ENCODE data around the gene MANEAL.

Gene MANEAL

DNA sequence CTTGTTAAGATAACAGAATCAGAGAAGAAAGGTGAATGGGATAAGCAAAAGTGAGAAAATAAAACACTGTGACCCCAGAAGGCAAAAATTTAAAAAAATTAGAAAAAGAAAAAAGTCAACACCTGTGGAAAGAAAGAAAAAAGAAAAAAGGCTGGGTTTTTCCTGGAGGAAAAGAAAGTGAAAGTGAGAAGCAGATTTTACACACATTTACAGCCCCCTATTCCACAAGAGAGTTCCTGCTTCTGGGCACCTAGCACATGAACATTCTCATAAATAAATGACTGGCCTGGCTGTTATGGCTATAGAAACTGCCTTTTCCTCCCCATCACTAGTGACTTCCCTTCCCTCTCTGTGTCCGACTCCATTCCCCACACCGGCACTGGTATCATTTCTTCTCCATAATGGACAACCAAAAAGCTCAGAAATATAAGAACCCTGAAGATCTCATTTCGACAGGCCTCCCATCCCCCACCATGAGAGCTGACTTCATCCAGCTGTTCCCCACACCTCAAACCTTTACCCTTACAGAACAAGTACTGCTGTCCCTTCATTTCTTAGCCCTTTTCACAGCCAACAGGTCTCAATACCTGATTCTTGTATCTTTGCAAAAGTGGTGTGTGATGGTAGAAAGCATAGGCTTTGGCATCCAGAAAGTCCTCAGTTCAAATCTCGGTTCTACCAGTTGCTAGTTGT lies 53.1 kb downstream of the MANEAL start (continued):
- TF ChIP-seq, protein P1, sequence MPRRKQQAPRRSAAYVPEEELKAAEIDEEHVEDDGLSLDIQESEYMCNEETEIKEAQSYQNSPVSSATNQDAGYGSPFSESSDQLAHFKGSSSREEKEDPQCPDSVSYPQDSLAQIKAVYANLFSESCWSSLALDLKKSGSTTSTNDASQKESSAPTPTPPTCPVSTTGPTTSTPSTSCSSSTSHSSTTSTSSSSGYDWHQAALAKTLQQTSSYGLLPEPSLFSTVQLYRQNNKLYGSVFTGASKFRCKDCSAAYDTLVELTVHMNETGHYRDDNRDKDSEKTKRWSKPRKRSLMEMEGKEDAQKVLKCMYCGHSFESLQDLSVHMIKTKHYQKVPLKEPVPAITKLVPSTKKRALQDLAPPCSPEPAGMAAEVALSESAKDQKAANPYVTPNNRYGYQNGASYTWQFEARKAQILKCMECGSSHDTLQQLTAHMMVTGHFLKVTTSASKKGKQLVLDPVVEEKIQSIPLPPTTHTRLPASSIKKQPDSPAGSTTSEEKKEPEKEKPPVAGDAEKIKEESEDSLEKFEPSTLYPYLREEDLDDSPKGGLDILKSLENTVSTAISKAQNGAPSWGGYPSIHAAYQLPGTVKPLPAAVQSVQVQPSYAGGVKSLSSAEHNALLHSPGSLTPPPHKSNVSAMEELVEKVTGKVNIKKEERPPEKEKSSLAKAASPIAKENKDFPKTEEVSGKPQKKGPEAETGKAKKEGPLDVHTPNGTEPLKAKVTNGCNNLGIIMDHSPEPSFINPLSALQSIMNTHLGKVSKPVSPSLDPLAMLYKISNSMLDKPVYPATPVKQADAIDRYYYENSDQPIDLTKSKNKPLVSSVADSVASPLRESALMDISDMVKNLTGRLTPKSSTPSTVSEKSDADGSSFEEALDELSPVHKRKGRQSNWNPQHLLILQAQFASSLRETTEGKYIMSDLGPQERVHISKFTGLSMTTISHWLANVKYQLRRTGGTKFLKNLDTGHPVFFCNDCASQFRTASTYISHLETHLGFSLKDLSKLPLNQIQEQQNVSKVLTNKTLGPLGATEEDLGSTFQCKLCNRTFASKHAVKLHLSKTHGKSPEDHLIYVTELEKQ (tag by site-specific recombination; IDR thresholded peaks at IDR 0.05; ENCODE audit: borderline replicate concordance): no peak

DNA sequence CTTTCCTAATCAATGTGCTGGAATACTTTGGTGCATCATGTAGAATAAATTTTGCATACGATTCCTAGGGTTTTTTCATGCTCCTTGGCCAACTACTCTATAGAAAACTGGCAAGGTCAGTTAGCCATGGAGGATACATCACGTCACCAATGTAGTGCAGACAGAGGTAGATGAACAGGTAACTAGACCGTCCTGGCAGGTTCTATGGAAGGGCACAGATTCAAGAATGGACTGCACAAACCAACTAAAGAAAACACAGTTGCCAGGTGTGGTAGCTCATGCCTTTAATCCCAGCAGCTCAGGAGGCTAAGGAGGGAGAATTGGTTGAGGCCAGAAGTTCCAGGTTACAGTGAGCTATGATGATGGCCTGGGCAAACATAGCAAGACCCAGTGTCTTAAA lies 55.8 kb downstream of the MANEAL start:
- ChIA-PET CTCF (interaction anchor here (2.7 kb wide), 1 partner anchor 10 kb away, joined by 16 read pairs; the partner anchor contains the start of gene MTF1), POLR2A (interaction anchor here (0.6 to 2.7 kb wide), 2 partner anchors 10 to 26 kb away, joined by 3 to 14 read pairs; partner anchors contain the start of gene MTF1)
- Histone ChIP-seq H3K4me1 (ENCODE audit: control insufficient read depth, insufficient read depth, low read length) (no peaks in the 10 kb centered on the region), H3K4me3 (ENCODE audit: low read depth, low read length) (no peak overlapping the region), H3K9me3 (ENCODE audit: control insufficient read depth, insufficient read depth, low read depth, low read length) (no peaks in the 10 kb centered on the region), H3K36me3 (ENCODE audit: control insufficient read depth in 2 of 2, insufficient read depth in 1 of 2, low read length in 2 of 2) (peaks cover 4 to 58% of the 10 kb centered on the region in 2 experiments; a peak in 2 of 3 replicates), H3K27ac (ENCODE audit: extremely low read depth, low read depth, low read length) (no peak overlapping the region)
- no peak for TF ChIP-seq ZBTB7A (tag by site-specific recombination; IDR thresholded peaks at IDR 0.05; ENCODE audit: low read depth)
- TF ChIP-seq, protein P2, sequence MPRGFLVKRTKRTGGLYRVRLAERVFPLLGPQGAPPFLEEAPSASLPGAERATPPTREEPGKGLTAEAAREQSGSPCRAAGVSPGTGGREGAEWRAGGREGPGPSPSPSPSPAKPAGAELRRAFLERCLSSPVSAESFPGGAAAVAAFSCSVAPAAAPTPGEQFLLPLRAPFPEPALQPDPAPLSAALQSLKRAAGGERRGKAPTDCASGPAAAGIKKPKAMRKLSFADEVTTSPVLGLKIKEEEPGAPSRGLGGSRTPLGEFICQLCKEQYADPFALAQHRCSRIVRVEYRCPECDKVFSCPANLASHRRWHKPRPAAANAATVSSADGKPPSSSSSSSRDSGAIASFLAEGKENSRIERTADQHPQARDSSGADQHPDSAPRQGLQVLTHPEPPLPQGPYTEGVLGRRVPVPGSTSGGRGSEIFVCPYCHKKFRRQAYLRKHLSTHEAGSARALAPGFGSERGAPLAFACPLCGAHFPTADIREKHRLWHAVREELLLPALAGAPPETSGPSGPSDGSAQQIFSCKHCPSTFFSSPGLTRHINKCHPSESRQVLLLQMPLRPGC (tag by site-specific recombination; IDR thresholded peaks at IDR 0.05): no peak
- TF ChIP-seq, protein P3, sequence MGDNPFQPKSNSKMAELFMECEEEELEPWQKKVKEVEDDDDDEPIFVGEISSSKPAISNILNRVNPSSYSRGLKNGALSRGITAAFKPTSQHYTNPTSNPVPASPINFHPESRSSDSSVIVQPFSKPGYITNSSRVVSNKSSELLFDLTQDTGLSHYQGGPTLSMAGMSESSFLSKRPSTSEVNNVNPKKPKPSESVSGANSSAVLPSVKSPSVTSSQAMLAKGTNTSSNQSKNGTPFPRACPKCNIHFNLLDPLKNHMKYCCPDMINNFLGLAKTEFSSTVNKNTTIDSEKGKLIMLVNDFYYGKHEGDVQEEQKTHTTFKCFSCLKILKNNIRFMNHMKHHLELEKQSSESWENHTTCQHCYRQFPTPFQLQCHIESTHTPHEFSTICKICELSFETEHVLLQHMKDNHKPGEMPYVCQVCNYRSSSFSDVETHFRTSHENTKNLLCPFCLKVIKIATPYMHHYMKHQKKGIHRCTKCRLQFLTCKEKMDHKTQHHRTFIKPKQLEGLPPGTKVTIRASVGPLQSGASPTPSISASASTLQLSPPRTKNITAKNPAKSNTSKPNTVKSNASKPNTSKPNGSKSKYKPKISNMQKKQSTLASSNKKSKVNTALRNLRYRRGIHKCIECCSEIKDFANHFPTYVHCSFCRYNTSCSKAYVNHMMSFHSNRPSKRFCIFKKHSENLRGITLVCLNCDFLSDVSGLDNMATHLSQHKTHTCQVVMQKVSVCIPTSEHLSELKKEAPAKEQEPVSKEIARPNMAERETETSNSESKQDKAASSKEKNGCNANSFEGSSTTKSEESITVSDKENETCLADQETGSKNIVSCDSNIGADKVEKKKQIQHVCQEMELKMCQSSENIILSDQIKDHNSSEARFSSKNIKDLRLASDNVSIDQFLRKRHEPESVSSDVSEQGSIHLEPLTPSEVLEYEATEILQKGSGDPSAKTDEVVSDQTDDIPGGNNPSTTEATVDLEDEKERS (tag by site-specific recombination; IDR thresholded peaks at IDR 0.05): no peak
- TF ChIP-seq, protein P4, sequence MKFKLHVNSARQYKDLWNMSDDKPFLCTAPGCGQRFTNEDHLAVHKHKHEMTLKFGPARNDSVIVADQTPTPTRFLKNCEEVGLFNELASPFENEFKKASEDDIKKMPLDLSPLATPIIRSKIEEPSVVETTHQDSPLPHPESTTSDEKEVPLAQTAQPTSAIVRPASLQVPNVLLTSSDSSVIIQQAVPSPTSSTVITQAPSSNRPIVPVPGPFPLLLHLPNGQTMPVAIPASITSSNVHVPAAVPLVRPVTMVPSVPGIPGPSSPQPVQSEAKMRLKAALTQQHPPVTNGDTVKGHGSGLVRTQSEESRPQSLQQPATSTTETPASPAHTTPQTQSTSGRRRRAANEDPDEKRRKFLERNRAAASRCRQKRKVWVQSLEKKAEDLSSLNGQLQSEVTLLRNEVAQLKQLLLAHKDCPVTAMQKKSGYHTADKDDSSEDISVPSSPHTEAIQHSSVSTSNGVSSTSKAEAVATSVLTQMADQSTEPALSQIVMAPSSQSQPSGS (tag by site-specific recombination; IDR thresholded peaks at IDR 0.05; ENCODE audit: low read depth): no peak
- TF ChIP-seq ZNF600 (tag by site-specific recombination; IDR thresholded peaks at IDR 0.05): no peak
- TF ChIP-seq, protein P5, sequence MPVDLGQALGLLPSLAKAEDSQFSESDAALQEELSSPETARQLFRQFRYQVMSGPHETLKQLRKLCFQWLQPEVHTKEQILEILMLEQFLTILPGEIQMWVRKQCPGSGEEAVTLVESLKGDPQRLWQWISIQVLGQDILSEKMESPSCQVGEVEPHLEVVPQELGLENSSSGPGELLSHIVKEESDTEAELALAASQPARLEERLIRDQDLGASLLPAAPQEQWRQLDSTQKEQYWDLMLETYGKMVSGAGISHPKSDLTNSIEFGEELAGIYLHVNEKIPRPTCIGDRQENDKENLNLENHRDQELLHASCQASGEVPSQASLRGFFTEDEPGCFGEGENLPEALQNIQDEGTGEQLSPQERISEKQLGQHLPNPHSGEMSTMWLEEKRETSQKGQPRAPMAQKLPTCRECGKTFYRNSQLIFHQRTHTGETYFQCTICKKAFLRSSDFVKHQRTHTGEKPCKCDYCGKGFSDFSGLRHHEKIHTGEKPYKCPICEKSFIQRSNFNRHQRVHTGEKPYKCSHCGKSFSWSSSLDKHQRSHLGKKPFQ (tag by site-specific recombination; IDR thresholded peaks at IDR 0.05): no peak
- TF ChIP-seq ZFP69B (tag by site-specific recombination; IDR thresholded peaks at IDR 0.05): no peak
- TF ChIP-seq, protein P6, sequence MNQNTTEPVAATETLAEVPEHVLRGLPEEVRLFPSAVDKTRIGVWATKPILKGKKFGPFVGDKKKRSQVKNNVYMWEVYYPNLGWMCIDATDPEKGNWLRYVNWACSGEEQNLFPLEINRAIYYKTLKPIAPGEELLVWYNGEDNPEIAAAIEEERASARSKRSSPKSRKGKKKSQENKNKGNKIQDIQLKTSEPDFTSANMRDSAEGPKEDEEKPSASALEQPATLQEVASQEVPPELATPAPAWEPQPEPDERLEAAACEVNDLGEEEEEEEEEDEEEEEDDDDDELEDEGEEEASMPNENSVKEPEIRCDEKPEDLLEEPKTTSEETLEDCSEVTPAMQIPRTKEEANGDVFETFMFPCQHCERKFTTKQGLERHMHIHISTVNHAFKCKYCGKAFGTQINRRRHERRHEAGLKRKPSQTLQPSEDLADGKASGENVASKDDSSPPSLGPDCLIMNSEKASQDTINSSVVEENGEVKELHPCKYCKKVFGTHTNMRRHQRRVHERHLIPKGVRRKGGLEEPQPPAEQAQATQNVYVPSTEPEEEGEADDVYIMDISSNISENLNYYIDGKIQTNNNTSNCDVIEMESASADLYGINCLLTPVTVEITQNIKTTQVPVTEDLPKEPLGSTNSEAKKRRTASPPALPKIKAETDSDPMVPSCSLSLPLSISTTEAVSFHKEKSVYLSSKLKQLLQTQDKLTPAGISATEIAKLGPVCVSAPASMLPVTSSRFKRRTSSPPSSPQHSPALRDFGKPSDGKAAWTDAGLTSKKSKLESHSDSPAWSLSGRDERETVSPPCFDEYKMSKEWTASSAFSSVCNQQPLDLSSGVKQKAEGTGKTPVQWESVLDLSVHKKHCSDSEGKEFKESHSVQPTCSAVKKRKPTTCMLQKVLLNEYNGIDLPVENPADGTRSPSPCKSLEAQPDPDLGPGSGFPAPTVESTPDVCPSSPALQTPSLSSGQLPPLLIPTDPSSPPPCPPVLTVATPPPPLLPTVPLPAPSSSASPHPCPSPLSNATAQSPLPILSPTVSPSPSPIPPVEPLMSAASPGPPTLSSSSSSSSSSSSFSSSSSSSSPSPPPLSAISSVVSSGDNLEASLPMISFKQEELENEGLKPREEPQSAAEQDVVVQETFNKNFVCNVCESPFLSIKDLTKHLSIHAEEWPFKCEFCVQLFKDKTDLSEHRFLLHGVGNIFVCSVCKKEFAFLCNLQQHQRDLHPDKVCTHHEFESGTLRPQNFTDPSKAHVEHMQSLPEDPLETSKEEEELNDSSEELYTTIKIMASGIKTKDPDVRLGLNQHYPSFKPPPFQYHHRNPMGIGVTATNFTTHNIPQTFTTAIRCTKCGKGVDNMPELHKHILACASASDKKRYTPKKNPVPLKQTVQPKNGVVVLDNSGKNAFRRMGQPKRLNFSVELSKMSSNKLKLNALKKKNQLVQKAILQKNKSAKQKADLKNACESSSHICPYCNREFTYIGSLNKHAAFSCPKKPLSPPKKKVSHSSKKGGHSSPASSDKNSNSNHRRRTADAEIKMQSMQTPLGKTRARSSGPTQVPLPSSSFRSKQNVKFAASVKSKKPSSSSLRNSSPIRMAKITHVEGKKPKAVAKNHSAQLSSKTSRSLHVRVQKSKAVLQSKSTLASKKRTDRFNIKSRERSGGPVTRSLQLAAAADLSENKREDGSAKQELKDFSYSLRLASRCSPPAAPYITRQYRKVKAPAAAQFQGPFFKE (tag by site-specific recombination; IDR thresholded peaks at IDR 0.05; ENCODE audit: borderline replicate concordance): no peak
- no peak for TF ChIP-seq ZNF549 (tag by site-specific recombination; IDR thresholded peaks at IDR 0.05)
- no peak for TF ChIP-seq ZNF132 (tag by site-specific recombination; IDR thresholded peaks at IDR 0.05; ENCODE audit: borderline replicate concordance)
- no peak for TF ChIP-seq PRDM1 (tag by site-specific recombination; IDR thresholded peaks at IDR 0.05)
- no peak for TF ChIP-seq ZNF561 (tag by site-specific recombination; IDR thresholded peaks at IDR 0.05; ENCODE audit: borderline replicate concordance)
- no peak for TF ChIP-seq ZNF239 (tag by site-specific recombination; IDR thresholded peaks at IDR 0.05)
- TF ChIP-seq ZNF707 (tag by site-specific recombination; IDR thresholded peaks at IDR 0.05): no peak
